NCI-H2029 treated with DMSO at 0.1 percent for 48 hours (cell line): ENCODE results near the gene GRIA4.

ENCODE experiments used
- DNase-seq: peaks from one replicate; lab custom pipeline; 2025; lab: John Stamatoyannopoulos, UW

The GRIA4 gene

GRCh38 chr11:105789579-105790420 is 179.9 kb downstream of the GRIA4 start:
- DNase-seq: no peak

GRCh38 chr11:105790840-105791239 is 181.0 kb downstream of the GRIA4 start:
- no peak for DNase-seq

GRCh38 chr11:105793092-105793491 is 183.2 kb downstream of the GRIA4 start:
- no peak for DNase-seq

- DNase-seq: no peak
Measured at GRCh38 chr11:105799263-105799662, 189.4 kb downstream of the GRIA4 start.

GRCh38 chr11:105799728-105800462 is 190.0 kb downstream of the GRIA4 start:
- DNase-seq: no peak

- DNase-seq: no peak
Measured at GRCh38 chr11:105802390-105802789, 192.5 kb downstream of the GRIA4 start.

- no peak for DNase-seq
Measured at GRCh38 chr11:105811242-105811641, 201.4 kb downstream of the GRIA4 start.

GRCh38 chr11:105821372-105821771 is 211.5 kb downstream of the GRIA4 start:
- no peak for DNase-seq

GRCh38 chr11:105821781-105822180 is 211.9 kb downstream of the GRIA4 start:
- no peak for DNase-seq

GRCh38 chr11:105823495-105824033 is 213.7 kb downstream of the GRIA4 start:
- no peak for DNase-seq

- DNase-seq: no peak
Measured at GRCh38 chr11:105824457-105825013, 214.7 kb downstream of the GRIA4 start.

- DNase-seq: no peak
Measured at GRCh38 chr11:105825141-105825540, 215.3 kb downstream of the GRIA4 start.

- no peak for DNase-seq
Measured at GRCh38 chr11:105827906-105828305, 218.0 kb downstream of the GRIA4 start.

- DNase-seq: no peak
Measured at GRCh38 chr11:105829084-105829483, 219.2 kb downstream of the GRIA4 start.

GRCh38 chr11:105834461-105834860 is 224.6 kb downstream of the GRIA4 start:
- no peak for DNase-seq

- DNase-seq: no peak
Measured at GRCh38 chr11:105838668-105839384, 229.0 kb downstream of the GRIA4 start.

GRCh38 chr11:105840391-105840790 is 230.5 kb downstream of the GRIA4 start:
- no peak for DNase-seq

GRCh38 chr11:105852403-105852802 is 242.5 kb downstream of the GRIA4 start:
- DNase-seq: no peak

GRCh38 chr11:105854269-105854668 is 244.4 kb downstream of the GRIA4 start:
- DNase-seq: no peak

GRCh38 chr11:105856954-105857353 is 247.1 kb downstream of the GRIA4 start:
- DNase-seq: no peak

- DNase-seq: no peak
Measured at GRCh38 chr11:105857728-105858127, 247.9 kb downstream of the GRIA4 start.

GRCh38 chr11:105858841-105859240 is 249.0 kb downstream of the GRIA4 start:
- no peak for DNase-seq
